ENCODE results near the gene SELENOI. TPM values are rescaled to one million over a fixed set of nuclear protein-coding genes. Genes with fewer than 3 reads are reported as not detected.

SELENOI gene
- total RNA-seq, 1 donor: 11.6 TPM

- Histone ChIP-seq H3K27me3 (ENCODE audit: insufficient read depth, low read length) (no peaks in the 10 kb centered on the region), H3K27ac (ENCODE audit: low read depth, low read length) (peak overlapping the region; percentile 75), H3K4me1 (ENCODE audit: insufficient read depth, low read length) (peaks cover 10% of the 10 kb centered on the region), H2AFZ (ENCODE audit: low read length) (peak overlapping the region; percentile 73), H4K20me1 (ENCODE audit: insufficient read depth, low read length) (no peaks in the 10 kb centered on the region), H3K36me3 (ENCODE audit: insufficient read depth, low read length) (no peaks in the 10 kb centered on the region), H3K4me3 (ENCODE audit: insufficient read depth, low read length) (peak overlapping the region; percentile 2), H3K79me2 (ENCODE audit: insufficient read depth, low read length) (no peaks in the 10 kb centered on the region), H3K9me3 (ENCODE audit: low read depth, low read length) (no peaks in the 10 kb centered on the region), H3K4me2 (ENCODE audit: insufficient read depth, low read length) (peak overlapping the region; percentile 38)
- TF ChIP-seq, protein P1, sequence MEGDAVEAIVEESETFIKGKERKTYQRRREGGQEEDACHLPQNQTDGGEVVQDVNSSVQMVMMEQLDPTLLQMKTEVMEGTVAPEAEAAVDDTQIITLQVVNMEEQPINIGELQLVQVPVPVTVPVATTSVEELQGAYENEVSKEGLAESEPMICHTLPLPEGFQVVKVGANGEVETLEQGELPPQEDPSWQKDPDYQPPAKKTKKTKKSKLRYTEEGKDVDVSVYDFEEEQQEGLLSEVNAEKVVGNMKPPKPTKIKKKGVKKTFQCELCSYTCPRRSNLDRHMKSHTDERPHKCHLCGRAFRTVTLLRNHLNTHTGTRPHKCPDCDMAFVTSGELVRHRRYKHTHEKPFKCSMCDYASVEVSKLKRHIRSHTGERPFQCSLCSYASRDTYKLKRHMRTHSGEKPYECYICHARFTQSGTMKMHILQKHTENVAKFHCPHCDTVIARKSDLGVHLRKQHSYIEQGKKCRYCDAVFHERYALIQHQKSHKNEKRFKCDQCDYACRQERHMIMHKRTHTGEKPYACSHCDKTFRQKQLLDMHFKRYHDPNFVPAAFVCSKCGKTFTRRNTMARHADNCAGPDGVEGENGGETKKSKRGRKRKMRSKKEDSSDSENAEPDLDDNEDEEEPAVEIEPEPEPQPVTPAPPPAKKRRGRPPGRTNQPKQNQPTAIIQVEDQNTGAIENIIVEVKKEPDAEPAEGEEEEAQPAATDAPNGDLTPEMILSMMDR (IDR thresholded peaks at IDR 0.05; ENCODE audit: extremely low read depth, low read depth, low read length): peak; percentile 23
- peak; percentile 86 for DNase-seq (ENCODE audit: insufficient read length, low spot score, missing footprints)
These were observed 92.6 kb downstream of the SELENOI start for GRCh38 chr2:26438526-26438925.

- TF ChIP-seq, protein P1 (IDR thresholded peaks at IDR 0.05; ENCODE audit: extremely low read depth, low read depth, low read length): no peak
- no peaks in the 10 kb centered on the region for H3K9me3 ChIP-seq (ENCODE audit: low read depth, low read length)
- H3K27ac ChIP-seq (ENCODE audit: low read depth, low read length): peak overlapping the region; percentile 75
- H3K4me3 ChIP-seq (ENCODE audit: insufficient read depth, low read length): peak overlapping the region; percentile 2
- H3K27me3 ChIP-seq (ENCODE audit: insufficient read depth, low read length): no peaks in the 10 kb centered on the region
- H3K4me1 ChIP-seq (ENCODE audit: insufficient read depth, low read length): peaks cover 10% of the 10 kb centered on the region
- no peaks in the 10 kb centered on the region for H4K20me1 ChIP-seq (ENCODE audit: insufficient read depth, low read length)
- no peak for DNase-seq (ENCODE audit: insufficient read length, low spot score, missing footprints)
- no peaks in the 10 kb centered on the region for H3K36me3 ChIP-seq (ENCODE audit: insufficient read depth, low read length)
- H3K79me2 ChIP-seq (ENCODE audit: insufficient read depth, low read length): no peaks in the 10 kb centered on the region
- H3K4me2 ChIP-seq (ENCODE audit: insufficient read depth, low read length): peak overlapping the region; percentile 38
- peak overlapping the region; percentile 73 for H2AFZ ChIP-seq (ENCODE audit: low read length)
These were observed 93.0 kb downstream of the SELENOI start for GRCh38 chr2:26438926-26439325.

GRCh38 chr2:26442301-26442700 lies 96.4 kb downstream of the SELENOI start:
- Histone ChIP-seq H2AFZ (ENCODE audit: low read length) (no peak overlapping the region), H3K4me3 (ENCODE audit: insufficient read depth, low read length) (no peak overlapping the region), H3K36me3 (ENCODE audit: insufficient read depth, low read length) (no peaks in the 10 kb centered on the region), H3K4me1 (ENCODE audit: insufficient read depth, low read length) (peaks cover 10% of the 10 kb centered on the region), H4K20me1 (ENCODE audit: insufficient read depth, low read length) (no peaks in the 10 kb centered on the region), H3K4me2 (ENCODE audit: insufficient read depth, low read length) (no peak overlapping the region), H3K9me3 (ENCODE audit: low read depth, low read length) (no peaks in the 10 kb centered on the region), H3K27ac (ENCODE audit: low read depth, low read length) (no peak overlapping the region), H3K79me2 (ENCODE audit: insufficient read depth, low read length) (no peaks in the 10 kb centered on the region), H3K27me3 (ENCODE audit: insufficient read depth, low read length) (no peaks in the 10 kb centered on the region)
- no peak for DNase-seq (ENCODE audit: insufficient read length, low spot score, missing footprints)
- TF ChIP-seq, protein P1 (IDR thresholded peaks at IDR 0.05; ENCODE audit: extremely low read depth, low read depth, low read length): no peak

GRCh38 chr2:26442707-26443106 lies 96.8 kb downstream of the SELENOI start:
- Histone ChIP-seq H3K27me3 (ENCODE audit: insufficient read depth, low read length) (no peaks in the 10 kb centered on the region), H2AFZ (ENCODE audit: low read length) (no peak overlapping the region), H3K4me2 (ENCODE audit: insufficient read depth, low read length) (no peak overlapping the region), H3K36me3 (ENCODE audit: insufficient read depth, low read length) (no peaks in the 10 kb centered on the region), H3K4me1 (ENCODE audit: insufficient read depth, low read length) (peaks cover 10% of the 10 kb centered on the region), H3K27ac (ENCODE audit: low read depth, low read length) (no peak overlapping the region), H3K79me2 (ENCODE audit: insufficient read depth, low read length) (no peaks in the 10 kb centered on the region), H3K4me3 (ENCODE audit: insufficient read depth, low read length) (no peak overlapping the region), H4K20me1 (ENCODE audit: insufficient read depth, low read length) (no peaks in the 10 kb centered on the region), H3K9me3 (ENCODE audit: low read depth, low read length) (no peaks in the 10 kb centered on the region)
- TF ChIP-seq, protein P1 (IDR thresholded peaks at IDR 0.05; ENCODE audit: extremely low read depth, low read depth, low read length): no peak
- DNase-seq (ENCODE audit: insufficient read length, low spot score, missing footprints): no peak

Data from osteoblast (primary cell).